Caco-2 (cell line): ENCODE data around the gene PML. TPM values are rescaled to one million over a fixed set of nuclear protein-coding genes. Genes with fewer than 3 reads are reported as not detected.

ENCODE experiments used
- BruUV-seq: library from RNA; stranded (reverse); fragments of 400-500 nt; replicated peaks from 2 replicates; lab custom pipeline; 2021; lab: Mats Ljungman, UMichigan
- CTCF ChIA-PET: fragments of 300-600 bp; sonication (Branson Sonifier 250); formaldehyde crosslinking; loops from one replicate; lab custom pipeline; 2022; ENCODE audit warnings: antibody characterized with exemption; lab: Charles Lee
- POLR2A ChIA-PET: fragments of 300-600 bp; sonication (Branson Sonifier 250); formaldehyde crosslinking; loops from one replicate; lab custom pipeline; 2022; ENCODE audit warnings: antibody characterized with exemption; lab: Charles Lee
- DNase-seq, 2 experiments: peaks; one replicate each; pipeline versions ENCODE4 v3.0.0 to v3.0.0-alpha.2; 2020 to 2022
- H3K27me3 ChIP-seq: replicated peaks from 2 replicates; pipeline ENCODE4 v1.6.0; 2011; ENCODE audit warnings: low read length; ENCODE audit not compliant: control insufficient read depth, insufficient read depth
- H3K36me3 ChIP-seq: 2 replicates; pipeline ENCODE4 v1.5.1; 2011; ENCODE audit warnings: low read length; ENCODE audit not compliant: control insufficient read depth, insufficient read depth
- H3K4me1 ChIP-seq: fragments of 250-450 bp; sonication (Bioruptor Pico); 2 replicates; pipeline ENCODE4 v1.5.1; 2020; ENCODE audit warnings: mild to moderate bottlenecking
- H3K4me3 ChIP-seq: 2 replicates; pipeline ENCODE4 v1.5.1; 2011; ENCODE audit warnings: low read depth, mild to moderate bottlenecking, control low read depth, low read length
- H3K9me3 ChIP-seq: fragments of 250-450 bp; sonication (Bioruptor Pico); 2 replicates; pipeline ENCODE4 v1.5.1; 2020; ENCODE audit warnings: mild to moderate bottlenecking, moderate library complexity
- H3K27ac Mint-ChIP-seq: one replicate; pipeline ENCODE4 v1.8.0; 2022; ENCODE audit warnings: mixed read lengths; ENCODE audit not compliant: unreplicated experiment
- H3K27me3 Mint-ChIP-seq: one replicate; pipeline ENCODE4 v1.8.0; 2022; ENCODE audit warnings: mixed read lengths; ENCODE audit not compliant: insufficient read depth, unreplicated experiment
- H3K36me3 Mint-ChIP-seq: one replicate; pipeline ENCODE4 v1.8.0; 2022; ENCODE audit warnings: mild to moderate bottlenecking, mixed read lengths; ENCODE audit not compliant: insufficient read depth, unreplicated experiment
- H3K4me1 Mint-ChIP-seq: one replicate; pipeline ENCODE4 v1.8.0; 2022; ENCODE audit warnings: low read depth, mixed read lengths; ENCODE audit not compliant: unreplicated experiment
- H3K4me3 Mint-ChIP-seq: one replicate; pipeline ENCODE4 v1.8.0; 2022; ENCODE audit warnings: mild to moderate bottlenecking, moderate library complexity, mixed read lengths; ENCODE audit not compliant: unreplicated experiment
- H3K9me3 Mint-ChIP-seq: one replicate; pipeline ENCODE4 v1.8.0; 2022; ENCODE audit warnings: mixed read lengths; ENCODE audit not compliant: unreplicated experiment
- CTCF ChIP-seq, 2 experiments: fragments of 200-600 bp in 1 of 2; IDR thresholded peaks; 1 replicate in 1 of 2; 2 replicates in 1 of 2; pipeline versions ENCODE4 v1.5.1 to v1.8.0; 2011 to 2022; ENCODE audit warnings: antibody characterized with exemption in 1 of 2, control low read depth in 1 of 2, inconsistent platforms in 1 of 2, low read depth in 1 of 2, low read length in 1 of 2, mild to moderate bottlenecking in 1 of 2, moderate library complexity in 1 of 2; ENCODE audit not compliant: insufficient read depth in 1 of 2, severe bottlenecking in 1 of 2, unreplicated experiment in 1 of 2
- intact Hi-C: fragments of 100-400 bp; cut with micrococcal nuclease; formaldehyde crosslinking; loops from one replicate; pipeline ENCODE4 v1.10.0; 2022; ENCODE audit not compliant: unreplicated experiment
- total RNA-seq: library from RNA; stranded (reverse); gene quantifications from 2 replicates; pipeline ENCODE4 v1.2.3, GENCODE V29; 2022

PML gene
- total RNA-seq, 1 experiment from 2014 or later = 18.7 TPM

GRCh38 chr15:74010929-74011540 is 16.5 kb downstream of the PML start:
- no peak overlapping the region for H3K4me3 Mint-ChIP-seq
- intact Hi-C loops = no loop called here
- no peaks in the 10 kb centered on the region for H3K27me3 Mint-ChIP-seq
- Histone ChIP-seq H3K36me3 (no peaks in the 10 kb centered on the region), H3K4me1 (no peaks in the 10 kb centered on the region), H3K4me3 (no peak overlapping the region), H3K9me3 (peaks cover 7% of the 10 kb centered on the region; the same call in 1 of the 2 replicates), H3K27me3 (no peaks in the 10 kb centered on the region)
- no peak overlapping the region for H3K27ac Mint-ChIP-seq
- ChIA-PET CTCF (interaction anchor here (0.7 to 1.2 kb wide), 7 partner anchors 12 to 620 kb away, joined by 3 to 6 read pairs (median 4); partner anchors contain the start of gene PML), POLR2A (interaction anchor here (0.7 to 1.3 kb wide), 2 partner anchors 16 to 1636 kb away, joined by 5 to 13 read pairs; partner anchors contain the start of gene PML)
- BruUV-seq = no TSS peak
- H3K9me3 Mint-ChIP-seq = peaks cover 9% of the 10 kb centered on the region
- no peak for TF ChIP-seq CTCF (IDR thresholded peaks at IDR 0.05; ENCODE audit: insufficient read depth in 1 of 2, low read depth in 1 of 2, low read length in 1 of 2, severe bottlenecking in 1 of 2, unreplicated experiment in 1 of 2)
- H3K36me3 Mint-ChIP-seq = no peaks in the 10 kb centered on the region
- peaks cover 11% of the 10 kb centered on the region for H3K4me1 Mint-ChIP-seq
- peak in 1 of 2 experiments; percentile 13 for DNase-seq

DNA sequence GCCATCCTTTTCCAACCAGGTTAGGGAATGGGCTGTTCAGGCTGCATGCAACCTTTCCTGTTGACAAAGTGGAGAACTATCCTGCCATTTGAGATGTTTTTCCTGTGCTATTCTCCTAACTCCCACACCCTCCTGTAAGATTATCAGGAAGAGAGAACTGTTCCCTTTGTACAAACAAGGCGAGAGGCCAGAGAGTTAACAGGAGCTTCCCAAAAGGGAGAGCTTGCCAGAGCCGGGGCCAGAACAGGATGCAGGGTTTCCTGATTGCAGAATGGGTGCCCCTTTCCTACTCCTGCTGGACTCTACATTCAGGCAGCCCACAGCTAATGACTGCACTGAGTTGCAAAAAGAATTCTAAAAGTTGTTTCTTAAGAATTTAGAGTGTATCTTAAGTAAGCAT is 17.1 kb downstream of the PML start:
- DNase-seq = no peak
- no peaks in the 10 kb centered on the region for H3K36me3 Mint-ChIP-seq
- no peaks in the 10 kb centered on the region for H3K36me3 ChIP-seq
- peaks cover 11% of the 10 kb centered on the region for H3K4me1 Mint-ChIP-seq
- no peaks in the 10 kb centered on the region for H3K27me3 ChIP-seq
- no peak overlapping the region for H3K27ac Mint-ChIP-seq
- BruUV-seq = no TSS peak
- intact Hi-C loops = no loop called here
- H3K9me3 Mint-ChIP-seq = peaks cover 9% of the 10 kb centered on the region
- no peak overlapping the region for H3K4me3 Mint-ChIP-seq
- H3K4me3 ChIP-seq = no peak overlapping the region
- peaks cover 7% of the 10 kb centered on the region; the same call in 1 of the 2 replicates for H3K9me3 ChIP-seq
- CTCF ChIA-PET = interaction anchor here (1.0 to 1.2 kb wide), 3 partner anchors 17 to 38 kb away, joined by 3 to 4 read pairs (median 4); partner anchors contain the start of gene PML
- H3K4me1 ChIP-seq = no peaks in the 10 kb centered on the region
- POLR2A ChIA-PET = no interaction called here
- no peak for TF ChIP-seq CTCF (IDR thresholded peaks at IDR 0.05; ENCODE audit: insufficient read depth in 1 of 2, low read depth in 1 of 2, low read length in 1 of 2, severe bottlenecking in 1 of 2, unreplicated experiment in 1 of 2)
- H3K27me3 Mint-ChIP-seq = no peaks in the 10 kb centered on the region

- ChIA-PET CTCF (no interaction called here), POLR2A (no interaction called here)
- Mint-ChIP-seq H3K36me3 (no peaks in the 10 kb centered on the region), H3K27me3 (no peaks in the 10 kb centered on the region), H3K9me3 (peaks cover 9% of the 10 kb centered on the region), H3K27ac (no peak overlapping the region), H3K4me1 (peaks cover 11% of the 10 kb centered on the region), H3K4me3 (no peak overlapping the region)
- Histone ChIP-seq H3K9me3 (peaks cover 7% of the 10 kb centered on the region; the same call in 1 of the 2 replicates), H3K27me3 (no peaks in the 10 kb centered on the region), H3K4me1 (no peaks in the 10 kb centered on the region), H3K36me3 (no peaks in the 10 kb centered on the region), H3K4me3 (no peak overlapping the region)
- DNase-seq = no peak
- intact Hi-C loops = no loop called here
- TF ChIP-seq CTCF (IDR thresholded peaks at IDR 0.05; ENCODE audit: insufficient read depth in 1 of 2, low read depth in 1 of 2, low read length in 1 of 2, severe bottlenecking in 1 of 2, unreplicated experiment in 1 of 2) = no peak
- BruUV-seq = no TSS peak
Observed at GRCh38 chr15:74013374-74013894, 18.9 kb downstream of the PML start.
